HG03025 (cell line): Measurements from ENCODE around the gene IRX3.

Source experiments
- ATAC-seq: cut with Tn5 transposase; IDR thresholded peaks from one replicate; pipeline ENCODE4 v1.9.1; 2021; ENCODE audit warnings: mild to moderate bottlenecking, moderate library complexity; ENCODE audit not compliant: unreplicated experiment, low FRiP score

The IRX3 gene

GRCh38 chr16:54291656-54292487 is 5.3 kb upstream of the IRX3 start:
- ATAC-seq: no peak

- ATAC-seq: no peak
Observed at GRCh38 chr16:54290833-54291655, 4.5 kb upstream of the IRX3 start.

GRCh38 chr16:54289945-54290832 is 3.6 kb upstream of the IRX3 start:
- no peak for ATAC-seq

- ATAC-seq: no peak
Observed at GRCh38 chr16:54289242-54289944, 2.8 kb upstream of the IRX3 start.

GRCh38 chr16:54288835-54289241 is 2.3 kb upstream of the IRX3 start:
- no peak for ATAC-seq

GRCh38 chr16:54288030-54288834 is 1.6 kb upstream of the IRX3 start:
- no peak for ATAC-seq

- ATAC-seq: no peak
Observed at GRCh38 chr16:54287131-54288029, 793 bp upstream of the IRX3 start.

GRCh38 chr16:54286090-54286365 is 559 bp downstream of the IRX3 start:
- no peak for ATAC-seq

GRCh38 chr16:54285414-54286089 is 1.0 kb downstream of the IRX3 start:
- no peak for ATAC-seq

- ATAC-seq: no peak
Observed at GRCh38 chr16:54284931-54285413, 1.6 kb downstream of the IRX3 start.

GRCh38 chr16:54284319-54284930 is 2.2 kb downstream of the IRX3 start:
- no peak for ATAC-seq

- no peak for ATAC-seq
Observed at GRCh38 chr16:54283725-54284318, 2.8 kb downstream of the IRX3 start.

GRCh38 chr16:54282928-54283724 is 3.5 kb downstream of the IRX3 start:
- ATAC-seq: no peak

- no peak for ATAC-seq
Observed at GRCh38 chr16:54282202-54282927, 4.2 kb downstream of the IRX3 start.

- no peak for ATAC-seq
Observed at GRCh38 chr16:54281535-54282201, 4.9 kb downstream of the IRX3 start.
